ENCODE measurements around the gene SPTBN5. TPM values are rescaled to one million over a fixed set of nuclear protein-coding genes. Genes with fewer than 3 reads are reported as not detected.

The SPTBN5 gene
- total and polyA plus RNA-seq, 2 donors (not counting 1 experiment from before 2014, with no cell fraction given) = 0.55 to 1.4 TPM

DNA sequence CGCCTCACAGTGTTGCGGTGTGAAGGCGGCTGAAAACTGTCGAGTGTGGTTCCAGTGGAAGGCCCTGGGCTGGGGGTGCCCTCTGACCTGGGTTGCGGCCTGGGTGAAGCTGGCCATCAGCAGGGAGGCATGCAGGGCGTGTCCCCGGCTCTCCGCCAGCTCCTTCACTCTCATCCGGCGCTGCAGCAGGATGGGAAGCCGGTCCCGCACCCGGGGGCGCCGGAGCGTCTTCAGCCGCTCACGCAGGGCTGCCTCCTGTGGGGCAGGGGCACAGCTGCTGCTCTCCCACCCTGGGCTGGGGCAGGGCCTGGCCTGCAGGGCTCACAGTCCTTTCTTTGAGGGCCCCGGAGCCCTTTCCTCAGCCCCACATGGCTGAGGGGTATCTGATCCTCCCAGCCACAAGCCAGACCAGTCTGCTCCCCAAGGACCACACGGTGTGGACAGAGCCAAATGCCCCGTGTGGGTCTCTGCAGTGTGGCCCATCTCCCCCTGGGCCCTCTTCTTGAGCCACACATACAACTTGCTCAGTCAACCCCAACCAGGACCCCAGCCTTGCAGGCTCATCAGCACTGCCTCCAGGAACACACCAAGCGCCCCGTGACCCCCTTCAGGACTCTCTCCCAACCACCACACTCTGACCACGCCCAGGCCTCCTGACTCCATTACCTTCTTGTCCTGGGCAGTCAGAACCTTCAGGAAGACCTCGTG lies 26.8 kb downstream of the SPTBN5 start:
- CTCF ChIA-PET = interaction anchor here (0.6 to 1.3 kb wide), 2 partner anchors 37 to 120 kb away, joined by 3 to 4 read pairs; no protein-coding TSS in a partner anchor

DNA sequence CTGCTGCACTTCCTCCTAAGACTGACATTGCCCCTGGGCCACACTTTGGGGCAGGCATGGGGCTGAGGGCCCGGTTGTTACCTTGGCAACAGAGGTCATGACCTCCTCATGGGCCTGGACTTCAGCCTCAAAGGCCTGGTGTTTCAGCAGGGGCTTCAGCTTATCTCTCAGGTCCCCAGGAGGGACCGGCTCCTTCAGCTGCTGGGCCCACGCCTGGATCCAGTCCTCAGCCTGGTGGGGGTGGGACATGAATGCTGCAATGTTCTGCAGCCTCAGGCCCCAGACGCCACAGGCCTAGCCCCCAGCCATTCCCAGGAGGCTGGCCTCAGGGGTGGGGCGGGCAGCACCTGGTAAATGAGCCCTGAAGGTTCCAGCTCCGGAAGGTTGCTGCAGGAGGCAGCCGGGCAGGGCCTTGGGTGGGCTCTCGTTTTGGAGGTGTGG lies 27.6 kb downstream of the SPTBN5 start:
- no peak overlapping the region for H3K27ac Mint-ChIP-seq
- TF ChIP-seq EZH2 (IDR thresholded peaks at IDR 0.05; ENCODE audit: borderline replicate concordance, insufficient read depth, low read depth, low read length, poor library complexity, severe bottlenecking) = no peak
- TF ChIP-seq, protein P1, sequence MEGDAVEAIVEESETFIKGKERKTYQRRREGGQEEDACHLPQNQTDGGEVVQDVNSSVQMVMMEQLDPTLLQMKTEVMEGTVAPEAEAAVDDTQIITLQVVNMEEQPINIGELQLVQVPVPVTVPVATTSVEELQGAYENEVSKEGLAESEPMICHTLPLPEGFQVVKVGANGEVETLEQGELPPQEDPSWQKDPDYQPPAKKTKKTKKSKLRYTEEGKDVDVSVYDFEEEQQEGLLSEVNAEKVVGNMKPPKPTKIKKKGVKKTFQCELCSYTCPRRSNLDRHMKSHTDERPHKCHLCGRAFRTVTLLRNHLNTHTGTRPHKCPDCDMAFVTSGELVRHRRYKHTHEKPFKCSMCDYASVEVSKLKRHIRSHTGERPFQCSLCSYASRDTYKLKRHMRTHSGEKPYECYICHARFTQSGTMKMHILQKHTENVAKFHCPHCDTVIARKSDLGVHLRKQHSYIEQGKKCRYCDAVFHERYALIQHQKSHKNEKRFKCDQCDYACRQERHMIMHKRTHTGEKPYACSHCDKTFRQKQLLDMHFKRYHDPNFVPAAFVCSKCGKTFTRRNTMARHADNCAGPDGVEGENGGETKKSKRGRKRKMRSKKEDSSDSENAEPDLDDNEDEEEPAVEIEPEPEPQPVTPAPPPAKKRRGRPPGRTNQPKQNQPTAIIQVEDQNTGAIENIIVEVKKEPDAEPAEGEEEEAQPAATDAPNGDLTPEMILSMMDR (IDR thresholded peaks at IDR 0.05) = no peak
- Histone ChIP-seq H3K27ac (ENCODE audit: low read length in 2 of 2) (no peak overlapping the region), H3K9ac (ENCODE audit: low read length) (no peak overlapping the region), H3K9me3 (ENCODE audit: control extremely low read depth in 1 of 3, control insufficient read depth in 2 of 3, insufficient read depth in 1 of 3, low read length in 2 of 3) (no peaks in the 10 kb centered on the region), H2AFZ (ENCODE audit: insufficient read depth, low read depth, low read length, poor library complexity, severe bottlenecking) (no peak overlapping the region), H3K4me1 (ENCODE audit: control insufficient read depth in 2 of 2, insufficient read depth in 2 of 2, low read length in 2 of 2) (no peaks in the 10 kb centered on the region), H3K4me3 (ENCODE audit: control extremely low read depth in 1 of 5, extremely low read depth in 1 of 5, insufficient read depth in 1 of 5, low read depth in 2 of 5, low read length in 4 of 5) (no peak overlapping the region), H3K4me2 (replicated peaks; ENCODE audit: low read depth, low read length, poor library complexity, severe bottlenecking) (no peak overlapping the region), H3K79me2 (ENCODE audit: control insufficient read depth, insufficient read depth, low read length) (no peaks in the 10 kb centered on the region), H3K36me3 (replicated peaks in 1 of 2; ENCODE audit: control extremely low read depth in 1 of 2, control insufficient read depth in 1 of 2, extremely low read depth in 1 of 2, insufficient read depth in 2 of 2, low read length in 1 of 2) (no peaks in the 10 kb centered on the region), H4K20me1 (ENCODE audit: control insufficient read depth, insufficient read depth, low read length, poor library complexity, severe bottlenecking) (no peaks in the 10 kb centered on the region), H3K27me3 (replicated peaks in 1 of 4; ENCODE audit: control extremely low read depth in 1 of 4, control insufficient read depth in 3 of 4, insufficient read depth in 4 of 4, low read length in 3 of 4) (no peaks in the 10 kb centered on the region)
- DNase-seq (no peak), ATAC-seq (ENCODE audit: low read depth) (no peak)
- H3K4me3 Mint-ChIP-seq = no peak overlapping the region
- POLR2A ChIA-PET = no interaction called here
- H3K27me3 Mint-ChIP-seq = no peaks in the 10 kb centered on the region
- no peaks in the 10 kb centered on the region for H3K4me1 Mint-ChIP-seq
- intact Hi-C loops (cut with micrococcal nuclease) = no loop called here
- no peaks in the 10 kb centered on the region for H3K9me3 Mint-ChIP-seq (ENCODE audit: insufficient read depth)
- 84% methylated on average over 8 of the region's 8 CpGs for WGBS (ENCODE audit: insufficient coverage)
- CTCF ChIA-PET = interaction anchor here (0.6 kb wide), 1 partner anchor 120 kb away, joined by 4 read pairs; no protein-coding TSS in a partner anchor

More for the DNA sequence above, 26.8 kb downstream of the SPTBN5 start:
- Histone ChIP-seq H4K20me1 (ENCODE audit: control insufficient read depth, insufficient read depth, low read length, poor library complexity, severe bottlenecking) (no peaks in the 10 kb centered on the region), H3K79me2 (ENCODE audit: control insufficient read depth, insufficient read depth, low read length) (no peaks in the 10 kb centered on the region), H3K27ac (ENCODE audit: low read length in 2 of 2) (no peak overlapping the region), H3K9me3 (ENCODE audit: control extremely low read depth in 1 of 3, control insufficient read depth in 2 of 3, insufficient read depth in 1 of 3, low read length in 2 of 3) (no peaks in the 10 kb centered on the region), H3K4me3 (ENCODE audit: control extremely low read depth in 1 of 5, extremely low read depth in 1 of 5, insufficient read depth in 1 of 5, low read depth in 2 of 5, low read length in 4 of 5) (no peak overlapping the region), H3K36me3 (replicated peaks in 1 of 2; ENCODE audit: control extremely low read depth in 1 of 2, control insufficient read depth in 1 of 2, extremely low read depth in 1 of 2, insufficient read depth in 2 of 2, low read length in 1 of 2) (no peaks in the 10 kb centered on the region), H3K9ac (ENCODE audit: low read length) (no peak overlapping the region), H3K4me1 (ENCODE audit: control insufficient read depth in 2 of 2, insufficient read depth in 2 of 2, low read length in 2 of 2) (no peaks in the 10 kb centered on the region), H2AFZ (ENCODE audit: insufficient read depth, low read depth, low read length, poor library complexity, severe bottlenecking) (no peak overlapping the region), H3K27me3 (replicated peaks in 1 of 4; ENCODE audit: control extremely low read depth in 1 of 4, control insufficient read depth in 3 of 4, insufficient read depth in 4 of 4, low read length in 3 of 4) (no peaks in the 10 kb centered on the region), H3K4me2 (replicated peaks; ENCODE audit: low read depth, low read length, poor library complexity, severe bottlenecking) (no peak overlapping the region)
- Mint-ChIP-seq H3K27ac (no peak overlapping the region), H3K4me3 (no peak overlapping the region), H3K27me3 (no peaks in the 10 kb centered on the region), H3K9me3 (ENCODE audit: insufficient read depth) (no peaks in the 10 kb centered on the region), H3K4me1 (no peaks in the 10 kb centered on the region)
- DNase-seq = no peak
- no peak for TF ChIP-seq EZH2 (IDR thresholded peaks at IDR 0.05; ENCODE audit: borderline replicate concordance, insufficient read depth, low read depth, low read length, poor library complexity, severe bottlenecking)
- TF ChIP-seq, protein P1 (IDR thresholded peaks at IDR 0.05) = no peak
- no peak for ATAC-seq (ENCODE audit: low read depth)
- 91% methylated on average over 24 of the region's 25 CpGs for WGBS (ENCODE audit: insufficient coverage)
- POLR2A ChIA-PET = no interaction called here
- intact Hi-C loops (cut with micrococcal nuclease) = no loop called here

Data from B cell (primary cell).